GM23338 (cell line): ENCODE results near the gene ZNF749. TPM values are rescaled to one million over a fixed set of nuclear protein-coding genes. Genes with fewer than 3 reads are reported as not detected.

Experiments used
- ATAC-seq: fragments of 200-7000 bp; cut with Tn5 transposase; 3 replicates; pipeline ENCODE4 v1.9.1; 2020
- DNase-seq: peaks from one replicate; pipeline ENCODE4 v3.0.0-alpha.2; 2015; ENCODE audit warnings: low spot score
- H2AFZ ChIP-seq: fragments of 200-600 bp; sonication (generic); 2 replicates; pipeline ENCODE4 v1.8.0; 2016; ENCODE audit warnings: antibody characterized with exemption, mild to moderate bottlenecking, moderate library complexity
- H3F3A ChIP-seq: fragments of 200-600 bp; sonication (generic); replicated peaks from 2 replicates; pipeline ENCODE4 v1.8.0; 2017; ENCODE audit warnings: antibody characterized with exemption, mixed run types, low read depth
- H3K27ac ChIP-seq: fragments of 200-600 bp; sonication (generic); 2 replicates; pipeline ENCODE4 v1.6.1; 2016; ENCODE audit warnings: low read depth
- H3K27me3 ChIP-seq: fragments of 200-600 bp; sonication (generic); 2 replicates; pipeline ENCODE4 v1.8.0; 2016; ENCODE audit warnings: mild to moderate bottlenecking, mixed run types, moderate library complexity; ENCODE audit not compliant: insufficient read depth
- H3K36me3 ChIP-seq: fragments of 200-600 bp; sonication (generic); 2 replicates; pipeline ENCODE4 v1.8.0; 2016; ENCODE audit warnings: mild to moderate bottlenecking; ENCODE audit not compliant: insufficient read depth
- H3K4me1 ChIP-seq: fragments of 200-600 bp; sonication (generic); 2 replicates; pipeline ENCODE4 v1.8.0; 2016; ENCODE audit warnings: mild to moderate bottlenecking, moderate library complexity; ENCODE audit not compliant: insufficient read depth
- H3K4me2 ChIP-seq: fragments of 200-600 bp; sonication (generic); 2 replicates; pipeline ENCODE4 v1.7.1; 2017; ENCODE audit warnings: mixed run types
- H3K4me3 ChIP-seq: fragments of 200-600 bp; sonication (generic); 2 replicates; pipeline ENCODE4 v1.6.1; 2016; ENCODE audit warnings: mixed run types
- H3K79me2 ChIP-seq: fragments of 200-600 bp; sonication (generic); replicated peaks from 2 replicates; pipeline ENCODE4 v1.8.0; 2017; ENCODE audit warnings: mild to moderate bottlenecking; ENCODE audit not compliant: insufficient read depth
- H3K9me2 ChIP-seq: fragments of 200-600 bp; sonication (generic); 2 replicates; pipeline ENCODE4 v1.8.0; 2017; ENCODE audit not compliant: insufficient read depth
- H4K20me1 ChIP-seq: fragments of 200-600 bp; sonication (generic); replicated peaks from 2 replicates; pipeline ENCODE4 v1.8.0; 2017; ENCODE audit warnings: mild to moderate bottlenecking; ENCODE audit not compliant: insufficient read depth
- H3K27ac Mint-ChIP-seq: 2 replicates; pipeline ENCODE4 v1.8.0; 2020; ENCODE audit warnings: inconsistent platforms, mild to moderate bottlenecking, moderate library complexity, mixed read lengths
- H3K27me3 Mint-ChIP-seq: 3 replicates; pipeline ENCODE4 v1.8.0; 2022; ENCODE audit warnings: low read depth, mild to moderate bottlenecking, moderate library complexity, mixed read lengths, inconsistent platforms; ENCODE audit not compliant: insufficient read depth, poor library complexity
- H3K36me3 Mint-ChIP-seq: 3 replicates; pipeline ENCODE4 v1.8.0; 2021; ENCODE audit warnings: low read depth, mild to moderate bottlenecking, inconsistent platforms, moderate library complexity, mixed read lengths
- H3K4me1 Mint-ChIP-seq: 3 replicates; pipeline ENCODE4 v1.8.0; 2020; ENCODE audit warnings: mild to moderate bottlenecking, inconsistent platforms, mixed read lengths
- H3K4me3 Mint-ChIP-seq: 3 replicates; pipeline ENCODE4 v1.8.0; 2021; ENCODE audit warnings: moderate library complexity, mild to moderate bottlenecking, inconsistent platforms, mixed read lengths
- H3K9me3 Mint-ChIP-seq: 3 replicates; pipeline ENCODE4 v1.8.0; 2020; ENCODE audit warnings: moderate library complexity, mild to moderate bottlenecking, inconsistent platforms, mixed read lengths
- CREB1 ChIP-seq: fragments of 250-450 bp; sonication (Bioruptor Pico); IDR thresholded peaks from 2 replicates; pipeline ENCODE4 v1.5.0; 2020; ENCODE audit warnings: low read depth, mild to moderate bottlenecking, moderate library complexity
- CTCF ChIP-seq, 2 experiments: fragments of 200-600 bp in 1 of 2; sonication (generic) in 1 of 2; conservative IDR thresholded peaks; 2 replicates each; pipeline versions ENCODE4 v1.5.1 to v1.6.1; 2016 to 2017; ENCODE audit warnings: antibody characterized with exemption in 2 of 2, low read depth in 2 of 2, mild to moderate bottlenecking in 2 of 2, moderate library complexity in 1 of 2
- ETS1 ChIP-seq: IDR thresholded peaks from 2 replicates; pipeline ENCODE4 v1.6.1; 2016; ENCODE audit warnings: antibody characterized with exemption
- EZH2 ChIP-seq: fragments of 200-600 bp; sonication (generic); IDR thresholded peaks from one replicate; pipeline ENCODE4 v1.8.0; 2017; ENCODE audit warnings: antibody characterized with exemption, mild to moderate bottlenecking, low read depth; ENCODE audit not compliant: unreplicated experiment
- EZH2phosphoT487 ChIP-seq: fragments of 200-600 bp; sonication (generic); IDR thresholded peaks from one replicate; pipeline ENCODE4 v1.8.1; 2018; ENCODE audit warnings: antibody characterized with exemption; ENCODE audit not compliant: unreplicated experiment
- JUNB ChIP-seq: IDR thresholded peaks from one replicate; pipeline ENCODE4 v1.6.1; 2016; ENCODE audit warnings: antibody characterized with exemption; ENCODE audit not compliant: unreplicated experiment
- NANOG ChIP-seq: IDR thresholded peaks from 2 replicates; pipeline ENCODE4 v1.6.1; 2016; ENCODE audit warnings: antibody characterized with exemption, borderline replicate concordance
- POLR2AphosphoS5 ChIP-seq: IDR thresholded peaks from 2 replicates; pipeline ENCODE4 v1.6.1; 2016; ENCODE audit warnings: antibody characterized with exemption, low read depth
- STAT1 ChIP-seq: IDR thresholded peaks from one replicate; pipeline ENCODE4 v1.6.1; 2016; ENCODE audit warnings: antibody characterized with exemption; ENCODE audit not compliant: unreplicated experiment
- ZNF114 ChIP-seq: fragments of 250-450 bp; sonication (Bioruptor Pico); IDR thresholded peaks from 2 replicates; pipeline ENCODE4 v1.5.0; 2020; ENCODE audit warnings: mild to moderate bottlenecking, moderate library complexity
- ZNF331 ChIP-seq: fragments of 250-450 bp; sonication (Bioruptor Pico); IDR thresholded peaks from 2 replicates; pipeline ENCODE4 v1.5.0; 2020; ENCODE audit warnings: low read depth, mild to moderate bottlenecking, moderate library complexity
- polyA plus RNA-seq: library from polyadenylated mRNA; unstranded; fragments of >200 nt; fragmentation: Nextera tagmentation; extraction: Ambion mirVana; gene quantifications from 2 replicates; pipeline ENCODE4 v1.2.1, GENCODE V29; 2016
- total RNA-seq: library from RNA; depleted of rRNA; stranded (reverse); fragments of >200 nt; shearing (Covaris generic); gene quantifications from 2 replicates; pipeline ENCODE4 v1.2.3, GENCODE V29; 2014
- TF ChIP-seq, protein P1 (sequence below): IDR thresholded peaks from one replicate; pipeline ENCODE4 v1.6.1; 2018; ENCODE audit warnings: antibody characterized with exemption; ENCODE audit not compliant: unreplicated experiment

ZNF749 gene
- total and polyA plus RNA-seq, 2 experiments from 2014 or later, result 26.4 to 30.1 TPM

GRCh38 chr19:57441979-57442752 is 7.0 kb downstream of the ZNF749 start (continued):
- TF ChIP-seq CTCF (conservative IDR thresholded peaks at IDR 0.05; ENCODE audit: low read depth in 2 of 2) (no peak), CREB1 (CRISPR knock-in tag) (no peak), NANOG (no peak), JUNB (no peak), EZH2phosphoT487 (no peak), EZH2 (no peak), STAT1 (no peak)

- peaks cover 9% of the 10 kb centered on the region for H4K20me1 ChIP-seq
- H3K36me3 Mint-ChIP-seq, result peaks cover 42% of the 10 kb centered on the region
- H3K4me3 ChIP-seq, result no peak overlapping the region
- no peak overlapping the region for H3K4me3 Mint-ChIP-seq
- H3K27me3 ChIP-seq, result no peaks in the 10 kb centered on the region
- no peak overlapping the region for H3K4me2 ChIP-seq
- peaks cover 16% of the 10 kb centered on the region for H3K36me3 ChIP-seq
- no peak overlapping the region for H2AFZ ChIP-seq
- no peak overlapping the region for H3K27ac Mint-ChIP-seq
- H3K9me2 ChIP-seq, result no peaks in the 10 kb centered on the region
- H3K9me3 Mint-ChIP-seq, result no peaks in the 10 kb centered on the region
- peaks cover 2% of the 10 kb centered on the region for H3K27me3 Mint-ChIP-seq
- DNase-seq (no peak), ATAC-seq (no peak)
- H3K4me1 Mint-ChIP-seq, result no peaks in the 10 kb centered on the region; the same call in 2 of the 3 replicates
- H3K4me1 ChIP-seq, result no peaks in the 10 kb centered on the region; the same call in 1 of the 2 replicates
- no peaks in the 10 kb centered on the region for H3F3A ChIP-seq
- peaks cover 48% of the 10 kb centered on the region for H3K79me2 ChIP-seq
- no peak overlapping the region for H3K27ac ChIP-seq
- TF ChIP-seq POLR2AphosphoS5 (no peak), ETS1 (no peak), NANOG (no peak), CTCF (conservative IDR thresholded peaks at IDR 0.05; ENCODE audit: low read depth in 2 of 2) (no peak), CREB1 (CRISPR knock-in tag) (no peak), JUNB (no peak), ZNF114 (CRISPR knock-in tag) (no peak), EZH2phosphoT487 (no peak), ZNF331 (CRISPR knock-in tag) (no peak)
- TF ChIP-seq, protein P1, sequence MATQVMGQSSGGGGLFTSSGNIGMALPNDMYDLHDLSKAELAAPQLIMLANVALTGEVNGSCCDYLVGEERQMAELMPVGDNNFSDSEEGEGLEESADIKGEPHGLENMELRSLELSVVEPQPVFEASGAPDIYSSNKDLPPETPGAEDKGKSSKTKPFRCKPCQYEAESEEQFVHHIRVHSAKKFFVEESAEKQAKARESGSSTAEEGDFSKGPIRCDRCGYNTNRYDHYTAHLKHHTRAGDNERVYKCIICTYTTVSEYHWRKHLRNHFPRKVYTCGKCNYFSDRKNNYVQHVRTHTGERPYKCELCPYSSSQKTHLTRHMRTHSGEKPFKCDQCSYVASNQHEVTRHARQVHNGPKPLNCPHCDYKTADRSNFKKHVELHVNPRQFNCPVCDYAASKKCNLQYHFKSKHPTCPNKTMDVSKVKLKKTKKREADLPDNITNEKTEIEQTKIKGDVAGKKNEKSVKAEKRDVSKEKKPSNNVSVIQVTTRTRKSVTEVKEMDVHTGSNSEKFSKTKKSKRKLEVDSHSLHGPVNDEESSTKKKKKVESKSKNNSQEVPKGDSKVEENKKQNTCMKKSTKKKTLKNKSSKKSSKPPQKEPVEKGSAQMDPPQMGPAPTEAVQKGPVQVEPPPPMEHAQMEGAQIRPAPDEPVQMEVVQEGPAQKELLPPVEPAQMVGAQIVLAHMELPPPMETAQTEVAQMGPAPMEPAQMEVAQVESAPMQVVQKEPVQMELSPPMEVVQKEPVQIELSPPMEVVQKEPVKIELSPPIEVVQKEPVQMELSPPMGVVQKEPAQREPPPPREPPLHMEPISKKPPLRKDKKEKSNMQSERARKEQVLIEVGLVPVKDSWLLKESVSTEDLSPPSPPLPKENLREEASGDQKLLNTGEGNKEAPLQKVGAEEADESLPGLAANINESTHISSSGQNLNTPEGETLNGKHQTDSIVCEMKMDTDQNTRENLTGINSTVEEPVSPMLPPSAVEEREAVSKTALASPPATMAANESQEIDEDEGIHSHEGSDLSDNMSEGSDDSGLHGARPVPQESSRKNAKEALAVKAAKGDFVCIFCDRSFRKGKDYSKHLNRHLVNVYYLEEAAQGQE, result no peak
These were observed 8.1 kb downstream of the ZNF749 start for GRCh38 chr19:57443121-57443696.
